ENCODE results near the gene CORO7. TPM values are rescaled to one million over a fixed set of nuclear protein-coding genes. Genes with fewer than 3 reads are reported as not detected.

Gene CORO7
- total and polyA plus RNA-seq, 7 donors: 10.0 to 43.4 (median 17.1) TPM

GRCh38 chr16:4306470-4307214 is 109.8 kb downstream of the CORO7 start:
- peak overlapping the region; percentile 82 to 90 (median 86) for H3K27ac ChIP-seq
- no peaks in the 10 kb centered on the region for H3K27me3 ChIP-seq
- H3K4me1 ChIP-seq: peaks cover 0 to 23% (median 23%) of the 10 kb centered on the region in 4 donors
- peak; percentile 69 for DNase-seq
- H3K36me3 ChIP-seq: no peaks in the 10 kb centered on the region
- TF ChIP-seq EP300 (IDR thresholded peaks at IDR 0.05) (no peak), CTCF (IDR thresholded peaks at IDR 0.05) (no peak), POLR2A (IDR thresholded peaks at IDR 0.05) (no peak), POLR2AphosphoS5 (IDR thresholded peaks at IDR 0.05) (no peak)
- peak overlapping the region in 3 of 4 donors; percentile 44 to 56 (median 52) for H3K4me3 ChIP-seq
- intact Hi-C loops (cut with DNase I): no loop called here
- 63 to 83% methylated on average over 16 of the region's 16 CpGs for WGBS, 2 donors
- H3K9me3 ChIP-seq: no peaks in the 10 kb centered on the region

Small RNA genes within 50 kb of the gene (small RNA-seq; reads per million reads assigned to genes)
- 0 reads per million in 3 donors for gene AC012676.2

Other genes starting within 250 kb of the CORO7 start
- under 1 TPM; 0.33 to 0.83 (median 0.63) TPM for gene SRL, start 174.5 kb downstream of the CORO7 start, total RNA-seq
- 1 to 10 TPM in 1 of 3 donors, under 1 TPM in 2; 0.46 to 1.2 (median 0.60) TPM for gene SRL, start 174.5 kb downstream of the CORO7 start, polyA plus RNA-seq
- gene TFAP4, start 143.6 kb downstream of the CORO7 start, total RNA-seq: 1 to 10 TPM; 3.2 to 3.9 (median 3.6) TPM
- gene TFAP4, start 143.6 kb downstream of the CORO7 start, polyA plus RNA-seq: 10 to 100 TPM in 1 of 3 donors, 1 to 10 TPM in 2; 2.3 to 11.7 (median 4.8) TPM
- gene GLIS2, start 100.5 kb downstream of the CORO7 start, total RNA-seq: 10 to 100 TPM in 1 of 4 donors, 1 to 10 TPM in 3; 5.4 to 11.9 (median 5.7) TPM
- 1 to 10 TPM in 2 of 3 donors, under 1 TPM in 1; 0.69 to 4.0 (median 1.8) TPM for gene GLIS2, start 100.5 kb downstream of the CORO7 start, polyA plus RNA-seq
- gene PAM16, start 65.3 kb downstream of the CORO7 start, total RNA-seq: 10 to 100 TPM; 36.7 to 52.7 (median 43.6) TPM
- 10 to 100 TPM; 36.0 to 57.0 (median 49.0) TPM for gene PAM16, start 65.3 kb downstream of the CORO7 start, polyA plus RNA-seq
- 10 to 100 TPM in 1 of 4 donors, 1 to 10 TPM in 3; 7.1 to 10.2 (median 8.3) TPM for gene VASN, start 44.7 kb downstream of the CORO7 start, total RNA-seq
- 1 to 10 TPM in 2 of 3 donors, under 1 TPM in 1; 0.46 to 4.2 (median 2.4) TPM for gene VASN, start 44.7 kb downstream of the CORO7 start, polyA plus RNA-seq
- gene DNAJA3, start 9.3 kb upstream of the CORO7 start, total RNA-seq: 10 to 100 TPM; 41.3 to 47.4 (median 44.4) TPM
- 10 to 100 TPM; 28.2 to 53.3 (median 35.6) TPM for gene DNAJA3, start 9.3 kb upstream of the CORO7 start, polyA plus RNA-seq
- gene NMRAL1, start 58.0 kb upstream of the CORO7 start, total RNA-seq: 10 to 100 TPM; 24.8 to 62.3 (median 47.0) TPM
- 10 to 100 TPM; 29.4 to 52.7 (median 46.8) TPM for gene NMRAL1, start 58.0 kb upstream of the CORO7 start, polyA plus RNA-seq
- gene HMOX2, start 59.8 kb upstream of the CORO7 start, total RNA-seq: 10 to 100 TPM; 29.9 to 37.1 (median 32.0) TPM
- 10 to 100 TPM; 57.7 to 77.2 (median 62.1) TPM for gene HMOX2, start 59.8 kb upstream of the CORO7 start, polyA plus RNA-seq
- gene CDIP1, start 122.2 kb upstream of the CORO7 start, total RNA-seq: 10 to 100 TPM; 12.8 to 22.4 (median 18.6) TPM
- gene CDIP1, start 122.2 kb upstream of the CORO7 start, polyA plus RNA-seq: 10 to 100 TPM; 10.8 to 16.2 (median 16.1) TPM
- gene C16orf96, start 139.7 kb upstream of the CORO7 start, total RNA-seq: under 1 TPM in 2 of 4 donors, not detected in 2; under 0.01 to 0.16 TPM
- under 1 TPM in 1 of 3 donors, not detected in 2; 0.09 TPM for gene C16orf96, start 139.7 kb upstream of the CORO7 start, polyA plus RNA-seq
- 10 to 100 TPM in 3 of 4 donors, 1 to 10 TPM in 1; 7.6 to 20.2 (median 14.1) TPM for gene UBALD1, start 198.3 kb upstream of the CORO7 start, total RNA-seq
- gene UBALD1, start 198.3 kb upstream of the CORO7 start, polyA plus RNA-seq: 10 to 100 TPM; 10.4 to 22.9 (median 12.6) TPM
- gene MGRN1, start 208.2 kb upstream of the CORO7 start, total RNA-seq: 10 to 100 TPM; 18.4 to 37.9 (median 31.0) TPM
- 10 to 100 TPM; 16.8 to 34.5 (median 23.4) TPM for gene MGRN1, start 208.2 kb upstream of the CORO7 start, polyA plus RNA-seq